Frontal cortex (tissue), 4 donors: ENCODE data around the gene ATF6. TPM values are rescaled to one million over a fixed set of nuclear protein-coding genes. Genes with fewer than 3 reads are reported as not detected.
"Not testable (repeated sequence)": the region's sequence is repeated elsewhere in the genome, so short reads cannot be mapped to it uniquely, and the experiment has no call there.

Experiments
- DNase-seq, 2 donors: peaks; one replicate each; pipeline ENCODE4 v3.0.0; 2012; ENCODE audit warnings: low spot score in 2 of 2
- FAIRE-seq: peaks from 2 replicates; lab custom pipeline; 2012; peaks lifted over from hg19 to GRCh38; lab: Jason Lieb, UNC
- total RNA-seq: library from RNA; depleted of rRNA; stranded (reverse); fragments of >200 nt; gene quantifications from one replicate; pipeline ENCODE4 v1.2.3, GENCODE V29; 2014
- donor health status: control.
- donor health status: control.
- donor health status: control.

ATF6 gene, protein sequence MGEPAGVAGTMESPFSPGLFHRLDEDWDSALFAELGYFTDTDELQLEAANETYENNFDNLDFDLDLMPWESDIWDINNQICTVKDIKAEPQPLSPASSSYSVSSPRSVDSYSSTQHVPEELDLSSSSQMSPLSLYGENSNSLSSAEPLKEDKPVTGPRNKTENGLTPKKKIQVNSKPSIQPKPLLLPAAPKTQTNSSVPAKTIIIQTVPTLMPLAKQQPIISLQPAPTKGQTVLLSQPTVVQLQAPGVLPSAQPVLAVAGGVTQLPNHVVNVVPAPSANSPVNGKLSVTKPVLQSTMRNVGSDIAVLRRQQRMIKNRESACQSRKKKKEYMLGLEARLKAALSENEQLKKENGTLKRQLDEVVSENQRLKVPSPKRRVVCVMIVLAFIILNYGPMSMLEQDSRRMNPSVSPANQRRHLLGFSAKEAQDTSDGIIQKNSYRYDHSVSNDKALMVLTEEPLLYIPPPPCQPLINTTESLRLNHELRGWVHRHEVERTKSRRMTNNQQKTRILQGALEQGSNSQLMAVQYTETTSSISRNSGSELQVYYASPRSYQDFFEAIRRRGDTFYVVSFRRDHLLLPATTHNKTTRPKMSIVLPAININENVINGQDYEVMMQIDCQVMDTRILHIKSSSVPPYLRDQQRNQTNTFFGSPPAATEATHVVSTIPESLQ
- total RNA-seq: 25.3 TPM

DNA sequence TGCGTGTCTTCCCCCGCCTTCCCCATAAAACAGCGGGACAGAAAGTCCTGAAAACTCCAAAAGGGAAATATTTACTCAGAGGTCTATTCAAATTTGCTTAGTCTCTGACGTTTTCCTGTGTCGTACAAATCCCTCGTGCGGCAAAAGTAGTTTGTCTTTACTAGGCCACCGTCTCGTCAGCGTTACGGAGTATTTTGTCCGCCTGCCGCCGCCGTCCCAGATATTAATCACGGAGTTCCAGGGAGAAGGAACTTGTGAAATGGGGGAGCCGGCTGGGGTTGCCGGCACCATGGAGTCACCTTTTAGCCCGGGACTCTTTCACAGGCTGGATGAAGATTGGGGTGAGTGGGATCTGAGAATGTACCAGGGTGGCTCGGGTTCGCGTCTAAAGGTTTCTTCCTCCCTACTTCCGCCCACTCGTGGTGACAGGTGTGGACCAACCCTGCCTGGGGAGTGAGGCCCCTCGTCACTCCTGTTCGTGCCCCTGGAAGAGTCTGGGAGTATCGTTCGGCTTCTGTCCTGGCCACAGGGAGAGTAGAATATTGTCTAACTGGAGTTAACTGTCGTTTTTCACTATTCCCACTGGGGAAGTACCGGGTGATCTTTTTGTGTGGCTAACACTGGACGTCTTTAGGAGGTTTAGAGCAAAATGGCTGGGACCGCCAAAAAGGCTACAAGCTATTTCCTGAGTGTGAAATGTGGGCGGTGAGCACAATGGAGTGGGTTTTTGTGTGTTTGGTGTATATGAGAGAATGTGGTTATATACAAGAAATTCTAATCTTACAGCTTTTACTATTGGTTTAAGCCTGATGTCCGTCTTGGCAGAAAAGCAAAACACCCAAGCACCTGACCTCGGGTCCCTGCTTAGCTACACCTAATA is at the start of gene ATF6:
TSS of gene ATF6 (plus strand) at position 219 of the 880 bp plus-strand sequence. CDS start at position 260, 41 bp downstream.
- no peak for FAIRE-seq
- peak; percentile 50 to 63 for DNase-seq

DNA sequence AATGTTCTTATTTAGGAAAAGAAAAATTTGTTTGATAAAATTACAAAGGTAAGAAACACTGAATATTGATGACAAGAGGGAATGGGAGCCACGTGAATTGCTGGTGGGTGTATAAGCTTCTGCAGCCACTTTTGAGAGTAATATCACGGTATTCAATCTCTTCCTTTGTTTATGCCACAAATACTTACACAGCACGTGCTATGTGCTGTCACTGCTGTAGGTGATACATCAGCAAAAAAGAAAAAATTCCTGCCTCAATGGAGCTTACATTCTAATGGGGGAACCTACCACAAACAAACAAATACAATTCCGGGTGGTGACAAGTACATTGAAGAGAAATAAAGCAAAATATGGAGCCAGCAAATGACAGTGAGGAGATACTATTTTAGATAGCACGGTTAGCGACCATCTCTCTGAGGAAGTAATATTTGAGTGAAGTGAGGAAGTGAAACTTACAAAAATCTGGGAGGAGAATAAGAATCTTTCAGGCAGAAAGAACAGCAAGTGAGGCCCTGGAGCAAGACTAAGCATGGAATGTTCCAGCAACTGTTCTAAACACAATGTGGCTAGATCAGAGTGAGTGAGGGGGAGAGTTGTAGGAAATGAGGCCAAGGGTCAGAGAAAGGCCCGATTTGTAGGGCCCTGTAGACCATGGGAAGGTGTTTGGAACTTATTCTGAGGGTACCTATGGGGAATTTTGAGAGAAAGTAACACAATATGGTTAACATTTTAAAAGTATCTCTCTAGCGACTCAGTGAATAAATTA is 47.4 kb upstream of the ATF6 start:
- FAIRE-seq: no peak
- no peak for DNase-seq

GRCh38 chr1:161719325-161719611 is 46.9 kb upstream of the ATF6 start:
- FAIRE-seq (no peak), DNase-seq (no peak)

GRCh38 chr1:161720422-161720821 is 45.7 kb upstream of the ATF6 start:
- DNase-seq: no peak
- FAIRE-seq: no peak

GRCh38 chr1:161720956-161721737 is 45.0 kb upstream of the ATF6 start, which contains the start of gene FCRLB:
TSS of gene FCRLB (plus strand) at chr1:161721544. CDS start at chr1:161722673, 1,129 bp downstream.
- FAIRE-seq (no peak), DNase-seq (no peak)

DNA sequence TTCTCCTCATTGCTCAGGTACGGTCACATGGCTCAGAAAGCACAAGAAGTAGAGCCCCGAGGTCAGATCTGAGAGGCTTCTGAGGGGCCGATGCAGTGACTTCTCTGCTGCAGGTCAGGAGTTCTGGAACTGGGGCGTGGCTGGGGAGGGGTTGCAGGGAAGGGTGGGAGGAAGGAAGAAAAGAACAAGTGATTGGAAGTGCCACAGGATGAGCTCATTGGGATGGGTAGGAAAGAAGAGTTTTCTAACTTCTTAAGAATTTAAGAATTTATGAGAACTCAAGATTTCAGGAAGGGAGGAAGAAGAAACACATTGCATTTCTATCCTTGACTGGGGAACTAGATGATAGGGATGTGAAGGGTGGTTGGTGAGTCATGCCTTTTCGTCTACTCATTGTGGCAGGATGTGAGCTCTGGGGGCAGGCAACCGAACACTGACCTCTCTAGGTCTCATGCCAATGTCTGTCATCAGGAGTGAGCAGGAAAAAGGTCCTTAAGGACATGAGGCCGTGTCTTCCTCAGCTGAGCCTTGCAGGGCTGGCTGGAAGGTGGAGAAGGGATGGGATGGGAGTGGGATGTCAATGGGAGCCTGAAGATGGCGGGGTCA is 44.3 kb upstream of the ATF6 start:
- no peak for DNase-seq
- FAIRE-seq: no peak

GRCh38 chr1:161722406-161722805 is 43.7 kb upstream of the ATF6 start:
- no peak for FAIRE-seq
- no peak for DNase-seq

GRCh38 chr1:161723459-161724141 is 42.5 kb upstream of the ATF6 start:
- DNase-seq (no peak), FAIRE-seq (no peak)

GRCh38 chr1:161725258-161725907 is 40.7 kb upstream of the ATF6 start:
- not testable (repeated sequence) for DNase-seq, FAIRE-seq

GRCh38 chr1:161725908-161726472 is 40.1 kb upstream of the ATF6 start:
- peak in 1 of 2 donors; percentile 30 for DNase-seq
- FAIRE-seq: no peak

GRCh38 chr1:161726473-161727255 is 39.5 kb upstream of the ATF6 start:
- DNase-seq: peak; percentile 73
- no peak for FAIRE-seq

DNA sequence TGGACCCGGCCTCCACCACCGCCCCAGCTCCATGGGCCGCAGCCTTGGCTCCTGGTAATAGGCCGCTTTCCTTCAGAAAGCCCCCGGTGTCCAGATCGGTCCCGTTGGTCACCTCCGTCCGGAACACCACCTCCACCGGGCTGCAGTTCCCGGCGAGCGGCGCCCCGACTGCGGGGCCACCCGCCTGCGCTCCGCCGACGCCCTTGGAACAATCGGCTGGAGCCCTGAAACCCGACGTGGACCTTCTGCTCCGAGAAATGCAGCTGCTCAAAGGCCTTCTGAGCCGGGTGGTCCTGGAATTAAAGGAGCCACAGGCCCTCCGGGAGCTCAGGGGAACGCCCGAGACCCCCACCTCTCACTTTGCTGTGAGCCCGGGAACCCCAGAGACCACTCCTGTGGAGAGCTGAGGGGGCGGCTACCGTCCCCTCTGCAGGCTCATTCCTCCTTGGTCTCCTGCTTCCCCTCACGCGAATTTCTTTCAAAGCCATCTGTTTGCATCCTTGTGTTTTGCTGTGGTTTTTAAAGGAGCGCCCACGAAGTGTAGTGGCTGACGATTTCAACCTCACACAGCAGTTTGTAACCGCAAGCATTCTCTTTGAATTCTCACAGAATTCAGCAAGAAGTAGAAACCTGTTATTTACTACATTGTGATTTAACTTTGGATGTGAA is 38.7 kb upstream of the ATF6 start:
- FAIRE-seq: no peak
- peak in 1 of 2 donors; percentile 11 for DNase-seq

- DNase-seq: no peak
- no peak for FAIRE-seq
These were observed 37.5 kb upstream of the ATF6 start for GRCh38 chr1:161728376-161729226.

DNA sequence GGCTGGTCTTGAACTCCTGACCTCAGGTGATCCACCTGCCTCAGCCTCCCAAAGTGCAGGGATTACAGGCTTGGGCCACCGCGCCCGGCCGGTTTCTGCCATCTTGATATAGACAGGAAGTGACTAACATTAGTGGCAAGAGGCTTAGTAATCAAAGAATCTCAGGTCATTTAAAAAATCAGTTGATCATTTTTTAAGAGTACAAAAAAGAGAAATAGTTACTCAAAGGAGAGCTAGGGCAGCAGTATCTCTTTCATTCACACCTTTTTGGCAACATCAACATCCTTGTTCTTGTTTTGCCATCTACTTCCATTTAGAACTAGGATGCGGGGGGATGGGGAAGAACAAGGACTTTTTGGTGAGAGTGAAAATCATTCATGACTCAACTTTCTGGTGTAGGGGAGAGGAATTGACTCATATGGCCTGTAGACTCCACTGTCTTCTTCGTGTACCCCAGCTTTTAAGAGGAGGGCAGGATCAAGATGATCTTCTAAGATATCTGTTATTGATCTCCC is 36.0 kb upstream of the ATF6 start:
- FAIRE-seq: no peak
- DNase-seq: no peak

- no peak for FAIRE-seq
- no peak for DNase-seq
These were observed 34.9 kb upstream of the ATF6 start for GRCh38 chr1:161731241-161731640.
